Dedifferentiated amniotic fluid mesenchymal stem cell (primary cell): ENCODE results near the gene SUPT7L.
"Not testable (repeated sequence)": the region's sequence is repeated elsewhere in the genome, so short reads cannot be mapped to it uniquely, and the experiment has no call there.

Source experiments
- DNase-seq: peaks from one replicate; pipeline ENCODE4 v3.0.0-alpha.2; 2016; ENCODE audit errors: extremely low spot score

The SUPT7L gene

DNA sequence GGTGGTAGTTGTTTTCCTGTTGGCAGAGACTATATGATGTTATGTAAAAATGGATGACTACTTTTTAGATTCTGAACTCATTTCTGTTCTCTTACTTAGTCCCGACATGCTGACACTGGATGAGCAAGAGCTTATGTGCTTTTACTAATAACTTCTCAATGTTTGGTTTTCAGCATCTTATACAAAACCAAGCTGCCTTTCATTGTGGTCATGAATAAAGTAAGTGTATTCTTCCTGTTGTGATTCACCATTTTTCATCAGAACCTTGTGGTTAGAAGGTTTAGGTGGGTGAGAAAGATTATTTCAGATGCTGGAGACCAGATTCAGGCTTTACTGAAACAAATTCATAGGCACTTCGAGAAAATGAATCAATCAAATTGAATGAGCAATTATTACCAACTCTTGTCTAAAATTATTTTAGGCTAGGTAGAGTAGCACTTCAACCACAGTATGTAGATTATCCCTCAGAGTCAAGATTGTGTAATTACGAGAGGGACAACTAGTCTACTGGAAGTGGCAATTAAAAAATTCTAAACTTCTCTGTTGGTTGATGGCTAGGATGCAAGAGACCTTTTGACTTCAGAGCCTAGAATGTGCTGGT, 25.3 kb downstream of the SUPT7L start:
- DNase-seq, result no peak

DNA sequence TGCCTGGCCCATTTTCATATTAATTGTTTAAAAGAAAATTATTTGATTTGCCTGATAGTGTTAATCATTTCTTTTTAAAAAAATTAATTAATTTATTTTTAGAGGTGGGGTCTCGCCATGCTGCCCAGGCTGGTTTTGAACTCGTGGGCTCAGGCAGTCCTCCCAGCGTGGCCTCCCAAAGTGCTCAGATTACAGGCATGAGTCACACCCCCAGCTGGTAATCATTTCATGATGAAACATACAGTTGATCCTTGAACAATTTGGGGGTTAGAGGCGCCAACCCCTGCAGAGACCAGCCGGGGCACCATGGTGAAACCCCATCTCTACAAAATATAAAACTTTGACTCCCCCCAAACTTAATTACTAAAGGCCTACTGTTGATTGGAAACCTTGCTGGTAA, 26.6 kb downstream of the SUPT7L start:
- no peak for DNase-seq

DNA sequence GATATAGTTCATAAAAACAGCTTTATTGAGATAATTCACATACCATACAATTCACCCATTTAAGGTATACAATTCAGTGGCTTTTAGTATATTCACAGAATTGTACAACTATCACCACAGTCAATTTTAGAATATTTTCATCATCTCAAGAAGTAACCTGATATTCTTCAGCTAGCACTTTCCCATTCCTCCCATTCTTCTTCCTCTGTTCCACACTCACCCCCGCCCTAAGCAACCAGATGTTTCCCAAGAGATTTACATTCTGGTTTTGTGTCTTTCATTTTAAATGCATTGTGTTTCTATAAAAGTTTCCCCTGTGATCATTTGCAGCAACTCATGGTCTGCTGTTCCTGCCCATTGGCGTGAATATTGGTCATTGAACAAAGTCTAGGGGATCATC, 29.1 kb downstream of the SUPT7L start:
- DNase-seq, result no peak

DNA sequence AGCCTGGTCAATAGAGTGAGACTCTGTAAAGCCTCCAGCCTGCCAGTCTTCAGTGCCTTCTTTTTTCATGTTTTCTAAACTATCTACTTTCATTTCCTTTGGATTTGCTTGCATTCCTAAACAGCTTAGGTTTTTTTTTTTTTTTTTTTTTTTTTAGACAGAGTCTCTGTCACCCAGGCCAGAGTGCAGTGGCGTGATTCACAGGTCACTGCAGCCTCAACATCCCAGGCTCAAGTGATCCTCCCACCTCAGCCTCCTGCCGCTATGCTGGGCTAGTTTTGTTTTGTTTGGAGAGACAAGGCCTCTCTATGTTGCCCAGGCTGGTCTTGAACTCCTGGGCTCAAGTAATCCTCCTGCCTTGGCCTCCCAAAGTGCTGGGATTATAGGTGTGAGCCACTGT, 33.2 kb downstream of the SUPT7L start:
- not testable (repeated sequence) for DNase-seq

DNA sequence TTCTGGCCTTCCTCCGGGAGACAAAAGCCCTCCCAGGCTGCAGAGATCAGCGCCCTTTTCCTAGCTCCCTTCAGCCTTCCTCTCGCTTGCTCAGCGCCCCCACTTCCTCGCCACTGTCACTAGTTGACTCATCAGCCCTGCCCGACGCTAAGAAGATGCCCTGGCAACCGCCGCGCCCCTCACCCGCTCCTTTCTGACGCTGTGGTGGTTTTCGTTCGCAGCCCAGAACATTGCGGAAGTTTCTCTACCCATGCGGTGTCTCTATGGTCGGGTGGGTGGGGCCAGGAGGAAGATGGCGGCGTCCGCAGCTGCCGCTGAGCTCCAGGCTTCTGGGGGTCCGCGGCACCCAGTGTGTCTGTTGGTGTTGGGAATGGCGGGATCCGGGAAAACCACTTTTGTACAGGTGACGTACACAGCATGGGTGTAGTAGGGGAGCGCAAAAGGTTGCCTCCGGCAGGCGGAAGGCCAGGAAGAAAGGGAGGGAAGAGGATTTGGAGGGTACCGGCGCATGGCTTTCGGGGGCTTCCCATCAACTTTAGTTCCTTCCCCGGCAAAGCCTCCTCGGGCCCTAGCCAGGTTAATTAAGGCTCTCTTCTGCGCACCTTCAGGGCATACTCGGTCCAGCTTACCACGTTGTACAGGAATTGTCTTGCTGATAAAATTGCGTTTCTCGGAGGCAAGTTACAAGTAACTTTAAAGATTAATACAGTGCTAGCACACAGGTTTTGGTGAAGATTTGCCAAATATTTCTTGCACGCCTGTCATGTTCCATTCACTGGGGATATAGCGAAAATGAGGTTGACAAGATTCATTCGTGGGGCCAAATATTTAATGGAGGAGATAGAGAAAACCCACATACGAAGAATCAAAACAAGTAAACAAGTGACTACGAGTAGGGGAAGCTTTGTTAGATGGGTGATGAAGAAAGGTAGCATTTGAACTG, 34.4 kb downstream of the SUPT7L start, which contains the start of the genes CCDC121 and GPN1:
Gene CCDC121, minus strand, starts transcription at position 246 of the 943 bp plus-strand sequence. CDS start 1,213 bp downstream, outside the sequence.
Gene GPN1, plus strand, starts transcription at position 284 of the 943 bp plus-strand sequence. Its CDS starts 9 bp downstream, at position 293.
- DNase-seq, result peak; percentile 88

DNA sequence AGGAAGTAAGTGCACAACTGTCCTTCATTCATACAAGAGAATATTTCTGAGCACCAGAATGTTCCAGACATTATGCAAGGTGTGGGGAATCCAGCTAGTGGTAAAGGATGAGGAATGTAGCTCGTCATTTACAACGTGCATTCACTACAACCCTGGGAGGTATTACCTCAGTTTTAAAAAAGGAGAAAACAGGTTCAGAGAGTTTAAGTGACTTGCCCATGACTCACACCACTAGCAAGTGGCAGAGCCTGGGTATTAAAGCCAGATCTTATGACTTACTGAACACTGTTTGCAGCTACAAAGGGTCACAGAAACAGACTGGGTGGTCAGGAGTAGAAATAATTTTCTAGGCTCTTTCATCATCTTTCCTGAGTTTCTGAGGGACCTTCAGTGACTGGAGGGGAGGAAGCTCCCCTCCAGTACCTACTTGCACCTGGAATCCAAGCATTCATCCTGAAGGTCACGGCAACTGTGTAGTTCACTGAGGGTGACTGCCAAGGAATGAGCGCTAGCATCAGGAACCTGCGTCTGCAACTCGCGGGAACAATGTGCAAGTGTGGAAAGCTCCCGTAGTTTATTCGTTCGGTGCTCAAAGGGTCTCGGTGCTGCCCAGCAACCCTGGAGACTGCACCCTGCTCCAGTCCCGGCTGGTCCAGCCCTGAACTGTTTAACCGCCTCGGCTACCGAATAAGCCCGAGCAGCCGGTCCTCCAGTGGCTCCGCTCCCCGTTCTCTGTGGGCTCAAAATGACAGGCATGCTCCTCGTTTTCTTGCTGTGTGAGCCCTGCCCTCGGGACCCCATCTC, 35.2 kb downstream of the SUPT7L start:
- peak; percentile 60 for DNase-seq

DNA sequence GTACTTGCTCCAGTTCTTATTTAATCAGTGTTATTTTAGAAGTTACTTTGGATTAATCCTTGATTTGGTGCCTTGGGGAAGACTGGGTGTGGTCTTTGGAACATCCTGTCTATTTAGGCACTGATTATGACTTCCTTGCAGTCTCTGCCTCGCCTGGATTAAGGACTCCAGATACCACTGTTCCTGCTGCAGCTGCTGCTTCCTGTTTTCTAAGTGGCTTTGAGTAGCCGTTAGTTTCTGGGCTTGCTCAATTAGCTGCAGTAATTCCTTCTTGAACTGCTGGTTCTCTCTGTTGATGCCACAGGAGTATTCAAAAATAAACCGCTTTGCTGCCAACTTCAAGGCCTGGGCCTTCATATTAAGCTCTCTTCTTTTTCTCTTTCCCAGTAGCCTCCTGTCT, 36.5 kb downstream of the SUPT7L start:
- not testable (repeated sequence) for DNase-seq

DNA sequence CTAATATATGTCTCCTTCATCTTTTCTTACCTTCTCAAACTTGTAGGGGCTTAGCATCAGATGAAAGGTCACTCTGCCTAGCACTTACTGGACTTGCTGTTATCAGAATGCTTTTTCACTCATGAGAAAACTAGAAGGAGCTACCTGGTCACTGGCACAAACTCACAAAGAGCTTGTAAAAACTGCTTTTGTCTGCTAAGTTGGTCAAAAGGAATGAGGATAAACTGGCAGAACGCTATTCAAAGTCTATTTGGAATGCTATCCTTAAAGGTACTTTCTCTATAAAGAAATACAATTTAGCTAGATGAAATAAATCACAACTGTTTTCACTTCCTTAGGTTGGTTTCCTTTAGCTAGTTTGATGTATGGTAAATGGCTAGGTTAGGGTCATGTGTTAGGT, 37.1 kb downstream of the SUPT7L start:
- not testable (repeated sequence) for DNase-seq

DNA sequence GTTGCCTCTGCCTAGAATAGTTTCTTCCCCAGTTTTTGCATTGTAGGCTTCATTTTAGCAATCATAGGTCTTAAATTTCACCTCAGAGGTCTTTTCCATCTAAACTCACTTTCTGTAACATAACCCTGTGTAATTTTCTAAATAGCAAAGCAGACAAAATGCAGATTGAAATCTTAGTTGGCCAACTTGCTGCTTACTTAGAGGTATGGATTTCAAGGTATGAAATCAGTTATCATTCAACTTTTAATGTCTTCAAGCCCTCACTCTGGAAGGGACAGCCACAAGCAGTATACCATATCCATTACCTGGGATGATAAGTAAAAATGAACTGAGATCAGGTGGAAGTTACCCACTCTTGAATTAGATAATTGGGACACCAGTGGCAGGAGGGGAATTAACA, 38.5 kb downstream of the SUPT7L start:
- DNase-seq, result no peak

DNA sequence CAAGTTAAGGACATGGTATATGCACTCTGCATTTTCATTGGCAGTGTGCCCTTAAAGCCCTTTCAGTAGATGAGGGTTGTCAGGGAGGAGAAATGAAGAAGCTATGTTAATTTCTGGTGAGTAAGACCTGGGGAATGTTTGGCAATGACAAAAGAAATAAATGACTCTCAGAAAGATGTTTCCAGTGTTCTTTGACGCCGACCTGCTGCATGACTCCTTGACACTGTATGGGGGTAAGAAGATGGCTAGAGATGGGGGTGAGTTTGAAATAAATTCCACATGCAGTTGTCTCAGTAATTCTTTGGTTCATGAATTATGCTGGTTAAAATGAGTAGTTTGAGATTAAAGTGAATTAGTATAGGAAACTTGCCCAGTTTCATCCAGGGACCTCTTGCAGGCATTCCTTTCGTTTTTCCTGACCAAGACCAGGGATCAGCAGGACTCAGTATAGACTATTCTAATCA, 40.5 kb downstream of the SUPT7L start:
- DNase-seq, result peak; percentile 59

DNA sequence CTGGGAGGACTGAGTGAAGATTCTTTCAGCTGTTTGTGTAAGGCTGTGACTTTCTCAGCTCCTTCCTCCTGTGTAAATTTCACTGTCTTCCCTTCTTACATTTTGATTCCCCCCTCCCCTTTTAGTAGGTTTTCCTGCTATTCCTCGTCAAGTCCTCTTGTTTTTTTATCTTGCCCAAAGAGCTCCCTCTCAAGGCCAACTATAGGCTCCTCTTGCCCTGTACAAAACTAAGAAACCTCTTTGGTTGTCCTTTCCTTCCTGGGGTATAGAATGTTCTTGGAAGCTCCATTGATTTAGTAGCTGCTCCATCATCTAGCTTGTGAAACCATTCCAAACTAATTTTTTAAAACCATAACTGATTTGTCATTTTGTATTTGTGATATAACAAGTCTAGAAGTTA, 41.9 kb downstream of the SUPT7L start:
- DNase-seq, result no peak

DNA sequence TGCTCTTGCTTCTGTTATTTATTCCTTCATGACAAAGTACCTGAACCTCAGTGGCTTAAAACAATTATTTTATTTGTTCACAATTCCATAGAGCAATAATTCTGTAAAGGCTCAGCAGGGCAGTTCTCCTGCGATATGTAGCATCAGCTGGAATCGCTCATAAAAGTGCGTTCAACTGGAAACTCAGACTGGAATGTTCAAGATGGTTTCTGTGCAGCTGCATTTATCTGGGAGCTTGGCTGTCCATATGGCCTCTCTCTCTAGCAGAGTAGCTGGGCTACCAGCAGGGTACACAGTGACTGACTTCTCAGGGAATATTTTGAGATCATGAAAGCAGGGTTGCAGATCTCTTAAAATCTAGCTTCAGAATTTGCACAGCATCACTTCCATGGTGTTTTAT, 48.1 kb downstream of the SUPT7L start:
- no peak for DNase-seq

DNA sequence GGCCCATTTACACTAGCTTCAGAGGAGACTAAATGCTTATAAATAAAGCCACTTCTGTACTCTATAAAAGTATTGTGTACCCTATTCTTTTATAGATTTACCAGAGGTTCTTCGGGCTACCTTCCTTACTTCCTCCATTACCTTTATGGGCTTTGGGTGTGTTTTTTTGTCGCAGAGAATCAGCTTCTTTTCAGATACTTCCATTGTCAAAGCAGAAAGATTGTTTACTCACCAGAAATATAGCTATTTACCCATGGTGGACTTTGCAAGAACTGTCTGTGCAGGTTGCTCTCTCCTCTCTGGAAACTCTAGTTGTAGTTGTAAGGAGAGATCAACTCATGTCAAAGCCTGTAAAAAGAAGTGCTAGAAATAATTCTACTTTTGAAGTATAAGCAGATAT, 49.4 kb downstream of the SUPT7L start:
- DNase-seq, result no peak

DNA sequence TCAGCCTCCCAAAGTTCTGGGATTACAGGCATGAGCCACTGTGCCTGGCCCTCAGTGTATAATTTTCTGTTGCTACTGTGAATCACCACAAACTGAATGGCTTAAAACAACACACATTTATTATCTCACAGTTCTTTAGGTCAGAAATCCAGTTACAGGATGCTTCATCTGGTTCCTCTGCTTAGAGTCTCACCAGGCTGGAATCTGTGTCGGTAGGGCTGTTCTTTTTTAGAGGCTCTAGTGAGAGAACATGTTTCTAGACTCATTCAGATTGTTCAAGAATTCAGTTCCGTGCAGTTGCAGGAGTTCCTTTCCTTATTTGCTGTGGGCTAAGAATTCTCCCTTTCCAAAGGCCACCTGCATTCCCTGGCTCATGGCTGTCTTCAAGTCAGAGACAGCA, 56.8 kb downstream of the SUPT7L start:
- no peak for DNase-seq
